Activated B cell treated with CpG ODN at 0.5 μM for 24 hours (primary cell): ENCODE results near the gene AK9. TPM values are rescaled to one million over a fixed set of nuclear protein-coding genes. Genes with fewer than 3 reads are reported as not detected.

Experiments used
- ATAC-seq: fragments of 200-7000 bp; cut with Tn5 transposase; one replicate; pipeline ENCODE4 v1.10.0; 2021; ENCODE audit warnings: low read depth, mild to moderate bottlenecking, moderate library complexity
- CTCF ChIA-PET: fragments of 350-600 bp; sonication (Branson Sonifier 250); formaldehyde crosslinking; loops from one replicate; lab custom pipeline; 2021; ENCODE audit warnings: antibody characterized with exemption; lab: Charles Lee
- POLR2A ChIA-PET: fragments of 350-600 bp; sonication (Branson Sonifier 250); formaldehyde crosslinking; loops from one replicate; lab custom pipeline; 2021; ENCODE audit warnings: antibody characterized with exemption; lab: Charles Lee
- DNase-seq: peaks from one replicate; pipeline ENCODE4 v3.0.0; 2022
- H3K27ac Mint-ChIP-seq: one replicate; pipeline ENCODE4 v1.8.0; 2020; ENCODE audit warnings: mixed read lengths
- H3K27me3 Mint-ChIP-seq: one replicate; pipeline ENCODE4 v1.8.0; 2021; ENCODE audit warnings: mixed read lengths
- H3K36me3 Mint-ChIP-seq: one replicate; pipeline ENCODE4 v1.8.0; 2021; ENCODE audit warnings: low read depth, mixed read lengths
- H3K4me1 Mint-ChIP-seq: one replicate; pipeline ENCODE4 v1.8.0; 2021; ENCODE audit warnings: mixed read lengths
- H3K4me3 Mint-ChIP-seq: one replicate; pipeline ENCODE4 v1.8.0; 2020; ENCODE audit warnings: mild to moderate bottlenecking, mixed read lengths
- H3K9me3 Mint-ChIP-seq: one replicate; pipeline ENCODE4 v1.8.0; 2020; ENCODE audit warnings: mixed read lengths
- CTCF ChIP-seq: fragments of 200-600 bp; IDR thresholded peaks from one replicate; pipeline ENCODE4 v1.8.0; 2022; ENCODE audit warnings: antibody characterized with exemption, mild to moderate bottlenecking
- intact Hi-C: fragments of 100-400 bp; cut with micrococcal nuclease; formaldehyde crosslinking; loops from one replicate; pipeline ENCODE4 v1.15.1; 2024
- total RNA-seq: library from RNA; stranded (reverse); gene quantifications from 2 replicates; pipeline ENCODE4 v1.2.3, GENCODE V29; 2022

The AK9 gene
- total RNA-seq, 1 donor from 2014 or later, result 9.1 TPM

GRCh38 chr6:109718991-109719390 is 28.0 kb upstream of the AK9 start:
- peaks cover 11% of the 10 kb centered on the region for H3K4me1 Mint-ChIP-seq

GRCh38 chr6:109717971-109718370 is 27.0 kb upstream of the AK9 start:
- no peak overlapping the region for H3K4me3 Mint-ChIP-seq
- CTCF ChIA-PET, result no interaction called here
- POLR2A ChIA-PET, result no interaction called here
- H3K9me3 Mint-ChIP-seq, result no peaks in the 10 kb centered on the region
- ATAC-seq (no peak), DNase-seq (no peak)
- intact Hi-C loops, result no loop called here
- peaks cover 71% of the 10 kb centered on the region for H3K36me3 Mint-ChIP-seq
- H3K27ac Mint-ChIP-seq, result no peak overlapping the region
- H3K27me3 Mint-ChIP-seq, result no peaks in the 10 kb centered on the region
- no peak for TF ChIP-seq CTCF
- peaks cover 11% of the 10 kb centered on the region for H3K4me1 Mint-ChIP-seq

More at GRCh38 chr6:109718991-109719390, 28.0 kb upstream of the AK9 start:
- H3K36me3 Mint-ChIP-seq, result peaks cover 75% of the 10 kb centered on the region
- H3K27ac Mint-ChIP-seq, result no peak overlapping the region
- intact Hi-C loops, result no loop called here
- DNase-seq (no peak), ATAC-seq (no peak)
- ChIA-PET CTCF (interaction anchor here (2.0 kb wide), 1 partner anchor 321 kb away, joined by 5 read pairs; no protein-coding TSS in a partner anchor), POLR2A (interaction anchor here (0.6 kb wide), 1 partner anchor 278 kb away, joined by 3 read pairs; no protein-coding TSS in a partner anchor)
- H3K27me3 Mint-ChIP-seq, result no peaks in the 10 kb centered on the region
- no peak overlapping the region for H3K4me3 Mint-ChIP-seq
- TF ChIP-seq CTCF, result no peak
- H3K9me3 Mint-ChIP-seq, result no peaks in the 10 kb centered on the region

- no peak for TF ChIP-seq CTCF
- no peak overlapping the region for H3K27ac Mint-ChIP-seq
- ATAC-seq (no peak), DNase-seq (no peak)
- CTCF ChIA-PET, result interaction anchor here (1.8 to 2.0 kb wide), 2 partner anchors 11 to 324 kb away, joined by 7 to 11 read pairs; no protein-coding TSS in a partner anchor
- H3K4me3 Mint-ChIP-seq, result no peak overlapping the region
- H3K4me1 Mint-ChIP-seq, result peaks cover 16% of the 10 kb centered on the region
- H3K27me3 Mint-ChIP-seq, result no peaks in the 10 kb centered on the region
- no peaks in the 10 kb centered on the region for H3K9me3 Mint-ChIP-seq
- peaks cover 54% of the 10 kb centered on the region for H3K36me3 Mint-ChIP-seq
- intact Hi-C loops, result no loop called here
- POLR2A ChIA-PET, result no interaction called here
Measured at GRCh38 chr6:109715616-109716015, 24.6 kb upstream of the AK9 start.

- H3K27me3 Mint-ChIP-seq, result no peaks in the 10 kb centered on the region
- H3K27ac Mint-ChIP-seq, result no peak overlapping the region
- H3K4me1 Mint-ChIP-seq, result peaks cover 26% of the 10 kb centered on the region
- peaks cover 55% of the 10 kb centered on the region for H3K36me3 Mint-ChIP-seq
- CTCF ChIA-PET, result interaction anchor here (1.0 to 2.0 kb wide), 2 partner anchors 10 to 69 kb away, joined by 3 to 11 read pairs; no protein-coding TSS in a partner anchor
- POLR2A ChIA-PET, result no interaction called here
- ATAC-seq, result no peak
- peaks cover 2% of the 10 kb centered on the region for H3K9me3 Mint-ChIP-seq
- DNase-seq, result no peak
- no peak overlapping the region for H3K4me3 Mint-ChIP-seq
- intact Hi-C loops, result no loop called here
- no peak for TF ChIP-seq CTCF
Measured at GRCh38 chr6:109714611-109715010, 23.6 kb upstream of the AK9 start.

GRCh38 chr6:109714166-109714565 is 23.2 kb upstream of the AK9 start:
- H3K27me3 Mint-ChIP-seq, result no peaks in the 10 kb centered on the region
- no peak for DNase-seq
- peaks cover 28% of the 10 kb centered on the region for H3K4me1 Mint-ChIP-seq
- TF ChIP-seq CTCF, result no peak
- H3K27ac Mint-ChIP-seq, result no peak overlapping the region
- no peak for ATAC-seq
- H3K9me3 Mint-ChIP-seq, result peaks cover 2% of the 10 kb centered on the region
- H3K36me3 Mint-ChIP-seq, result peaks cover 51% of the 10 kb centered on the region
- ChIA-PET POLR2A (no interaction called here), CTCF (interaction anchor here (1.0 to 2.0 kb wide), 2 partner anchors 10 to 69 kb away, joined by 3 to 11 read pairs; no protein-coding TSS in a partner anchor)
- H3K4me3 Mint-ChIP-seq, result no peak overlapping the region
- intact Hi-C loops, result no loop called here
